GM21786 (cell line): Measurements from ENCODE around the gene JMJD1C.
"Not testable (repeated sequence)": the region's sequence is repeated elsewhere in the genome, so short reads cannot be mapped to it uniquely, and the experiment has no call there.

Experiments used
- ATAC-seq: cut with Tn5 transposase; IDR thresholded peaks from one replicate; pipeline ENCODE4 v1.9.1; 2021; ENCODE audit not compliant: unreplicated experiment

The JMJD1C gene, protein sequence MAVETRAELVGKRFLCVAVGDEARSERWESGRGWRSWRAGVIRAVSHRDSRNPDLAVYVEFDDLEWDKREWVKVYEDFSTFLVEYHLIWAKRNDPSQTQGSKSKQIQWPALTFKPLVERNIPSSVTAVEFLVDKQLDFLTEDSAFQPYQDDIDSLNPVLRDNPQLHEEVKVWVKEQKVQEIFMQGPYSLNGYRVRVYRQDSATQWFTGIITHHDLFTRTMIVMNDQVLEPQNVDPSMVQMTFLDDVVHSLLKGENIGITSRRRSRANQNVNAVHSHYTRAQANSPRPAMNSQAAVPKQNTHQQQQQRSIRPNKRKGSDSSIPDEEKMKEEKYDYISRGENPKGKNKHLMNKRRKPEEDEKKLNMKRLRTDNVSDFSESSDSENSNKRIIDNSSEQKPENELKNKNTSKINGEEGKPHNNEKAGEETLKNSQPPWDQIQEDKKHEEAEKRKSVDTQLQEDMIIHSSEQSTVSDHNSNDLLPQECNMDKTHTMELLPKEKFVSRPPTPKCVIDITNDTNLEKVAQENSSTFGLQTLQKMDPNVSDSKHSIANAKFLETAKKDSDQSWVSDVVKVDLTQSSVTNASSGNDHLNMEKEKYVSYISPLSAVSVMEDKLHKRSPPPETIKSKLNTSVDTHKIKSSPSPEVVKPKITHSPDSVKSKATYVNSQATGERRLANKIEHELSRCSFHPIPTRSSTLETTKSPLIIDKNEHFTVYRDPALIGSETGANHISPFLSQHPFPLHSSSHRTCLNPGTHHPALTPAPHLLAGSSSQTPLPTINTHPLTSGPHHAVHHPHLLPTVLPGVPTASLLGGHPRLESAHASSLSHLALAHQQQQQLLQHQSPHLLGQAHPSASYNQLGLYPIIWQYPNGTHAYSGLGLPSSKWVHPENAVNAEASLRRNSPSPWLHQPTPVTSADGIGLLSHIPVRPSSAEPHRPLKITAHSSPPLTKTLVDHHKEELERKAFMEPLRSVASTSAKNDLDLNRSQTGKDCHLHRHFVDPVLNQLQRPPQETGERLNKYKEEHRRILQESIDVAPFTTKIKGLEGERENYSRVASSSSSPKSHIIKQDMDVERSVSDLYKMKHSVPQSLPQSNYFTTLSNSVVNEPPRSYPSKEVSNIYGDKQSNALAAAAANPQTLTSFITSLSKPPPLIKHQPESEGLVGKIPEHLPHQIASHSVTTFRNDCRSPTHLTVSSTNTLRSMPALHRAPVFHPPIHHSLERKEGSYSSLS (N-terminal part only)

DNA sequence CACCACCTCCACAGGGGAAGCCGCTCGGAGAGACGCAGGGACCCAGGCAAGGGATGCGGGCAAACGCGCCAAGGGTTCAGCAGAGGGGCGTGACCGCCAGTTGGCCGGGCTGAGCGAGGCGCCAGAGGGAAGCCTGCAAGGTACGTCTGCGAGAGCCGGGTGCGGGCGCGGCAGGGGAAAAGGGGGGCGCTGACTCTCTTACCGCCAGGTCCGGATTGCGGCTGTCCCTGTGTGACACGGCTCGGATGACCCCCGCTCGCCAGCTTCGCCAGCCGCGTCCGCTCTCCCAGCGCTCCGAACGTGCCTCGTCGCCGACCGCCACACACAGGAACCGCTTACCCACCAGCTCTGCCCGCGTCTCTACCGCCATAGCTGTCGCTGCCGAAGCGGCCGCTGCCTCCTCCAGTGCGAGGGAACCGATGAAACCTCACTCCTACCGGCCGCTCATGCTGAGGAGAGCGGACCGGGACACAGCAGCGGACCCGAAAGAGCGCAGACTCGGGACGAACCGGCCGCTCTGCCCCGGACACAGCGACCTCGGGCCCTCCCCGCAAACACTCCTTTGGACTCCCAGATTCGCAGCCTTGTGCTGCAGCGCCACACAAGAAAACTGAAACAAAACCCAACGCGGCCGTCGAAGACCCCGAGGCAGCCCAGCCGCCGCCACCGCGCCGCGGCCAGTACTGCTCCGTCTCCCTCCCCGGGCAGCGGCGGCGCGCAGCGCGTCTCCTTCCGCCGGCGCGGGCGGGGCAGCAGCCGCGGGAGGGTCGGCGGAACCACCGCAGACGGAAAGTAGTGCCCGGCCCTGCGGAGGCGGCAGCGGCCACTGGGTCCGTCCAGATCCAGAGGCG, at the start of gene JMJD1C:
Gene JMJD1C, minus strand, starts transcription at position 685 of the 851 bp plus-strand sequence. Its CDS starts 315 bp downstream, at position 370.
- peak; percentile 64 for ATAC-seq

- no peak for ATAC-seq
Observed at GRCh38 chr10:63515002-63515763, 49.4 kb upstream of the JMJD1C start.

DNA sequence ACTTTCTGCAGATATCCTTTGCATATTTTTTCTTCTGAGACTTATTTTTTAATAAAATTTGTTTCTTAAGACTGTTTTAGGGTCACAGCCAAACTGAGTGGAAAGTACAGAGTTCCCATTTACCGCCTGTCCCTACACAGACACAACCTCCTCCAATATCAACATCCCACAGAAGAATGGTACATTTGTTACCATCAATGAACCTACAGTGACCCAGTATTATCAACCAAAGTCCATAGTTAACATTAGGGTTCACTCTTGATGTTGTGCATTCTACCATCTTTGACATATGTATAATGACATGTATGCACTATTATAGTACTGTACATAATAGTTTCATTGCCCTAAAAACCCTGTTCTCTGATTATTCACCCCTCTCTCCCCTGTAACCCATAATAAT, 40.8 kb upstream of the JMJD1C start:
- ATAC-seq, result no peak

- ATAC-seq, result no peak
Observed at GRCh38 chr10:63505562-63505961, 39.8 kb upstream of the JMJD1C start.

GRCh38 chr10:63504145-63504881, 38.5 kb upstream of the JMJD1C start:
- no peak for ATAC-seq

- no peak for ATAC-seq
Observed at GRCh38 chr10:63503395-63503794, 37.6 kb upstream of the JMJD1C start.

DNA sequence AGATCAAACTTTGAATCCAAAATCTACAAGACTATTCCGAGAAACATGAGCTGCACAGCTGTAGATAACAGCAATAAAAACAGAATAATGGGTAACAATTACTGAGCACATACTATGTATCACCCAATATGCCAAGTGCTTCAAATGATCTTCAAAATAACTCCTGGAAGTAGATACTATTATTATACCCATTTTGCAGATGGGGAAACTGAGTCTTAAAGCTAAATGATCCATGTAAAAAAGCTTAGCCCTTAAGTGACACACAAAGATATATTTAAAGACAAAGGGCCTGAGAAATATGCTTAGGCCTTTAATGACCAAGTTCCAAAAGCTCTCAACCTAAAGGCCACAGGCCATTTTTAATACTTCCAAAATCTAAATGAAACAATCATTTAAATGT, 37.1 kb upstream of the JMJD1C start:
- no peak for ATAC-seq

- ATAC-seq, result no peak
Observed at GRCh38 chr10:63501954-63502353, 36.2 kb upstream of the JMJD1C start.

DNA sequence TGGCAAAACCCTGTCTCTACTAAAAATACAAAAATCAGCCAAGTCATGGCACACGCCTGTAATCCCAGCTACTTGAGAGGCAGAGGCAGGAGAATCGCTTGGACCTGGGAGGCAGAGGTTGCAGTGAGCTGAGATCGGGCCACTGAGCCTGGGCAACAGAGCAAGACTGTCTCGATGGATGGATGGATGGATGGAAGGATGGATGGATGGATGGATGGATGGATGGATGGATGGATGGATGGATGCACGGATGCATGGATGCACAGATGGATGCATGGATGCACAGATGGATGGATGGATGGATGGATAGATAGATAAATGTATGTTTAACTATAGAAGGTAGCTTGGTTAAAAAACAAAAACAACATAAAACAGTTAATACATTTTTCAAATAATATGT, 34.8 kb upstream of the JMJD1C start:
- ATAC-seq, result not testable (repeated sequence)

DNA sequence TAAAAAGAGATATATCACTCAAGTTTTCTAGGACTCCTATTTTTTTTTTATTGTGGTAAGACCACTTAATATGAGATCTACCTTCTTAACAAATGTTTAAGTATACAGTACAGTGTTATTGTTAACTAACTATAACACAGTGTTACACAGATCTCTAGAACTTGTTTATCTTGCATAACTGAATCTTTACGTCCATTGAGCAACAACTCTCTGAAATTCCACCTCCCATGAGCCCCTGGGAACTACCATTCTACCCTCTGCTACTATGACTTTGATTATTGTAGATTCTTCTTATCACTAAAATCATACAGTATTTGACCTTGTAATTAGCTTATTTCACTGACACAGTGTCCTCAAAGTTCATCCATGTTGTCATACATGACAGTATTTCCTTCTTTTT, 32.9 kb upstream of the JMJD1C start:
- no peak for ATAC-seq

DNA sequence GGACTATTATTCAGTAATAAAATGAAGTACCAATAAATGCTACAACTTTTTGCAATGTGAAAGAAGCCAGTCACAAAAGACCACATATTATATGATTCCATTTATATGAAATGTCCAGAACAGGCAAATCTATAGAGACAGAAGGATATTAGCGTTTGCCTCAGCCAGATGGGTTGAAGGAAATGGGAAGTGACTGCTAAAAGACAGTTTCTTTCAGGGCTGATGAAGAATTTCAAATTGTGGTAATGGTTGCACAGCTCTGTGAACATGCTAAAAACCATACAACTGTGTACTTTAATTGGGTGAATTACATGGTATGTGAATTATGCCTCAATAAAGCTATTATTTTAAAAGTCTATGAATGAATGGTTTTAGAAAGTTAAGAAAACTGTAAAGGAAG, 31.5 kb upstream of the JMJD1C start:
- no peak for ATAC-seq

GRCh38 chr10:63496561-63496960, 30.8 kb upstream of the JMJD1C start:
- no peak for ATAC-seq

- ATAC-seq, result no peak
Observed at GRCh38 chr10:63494951-63495350, 29.2 kb upstream of the JMJD1C start.

- ATAC-seq, result no peak
Observed at GRCh38 chr10:63493004-63493403, 27.2 kb upstream of the JMJD1C start.

DNA sequence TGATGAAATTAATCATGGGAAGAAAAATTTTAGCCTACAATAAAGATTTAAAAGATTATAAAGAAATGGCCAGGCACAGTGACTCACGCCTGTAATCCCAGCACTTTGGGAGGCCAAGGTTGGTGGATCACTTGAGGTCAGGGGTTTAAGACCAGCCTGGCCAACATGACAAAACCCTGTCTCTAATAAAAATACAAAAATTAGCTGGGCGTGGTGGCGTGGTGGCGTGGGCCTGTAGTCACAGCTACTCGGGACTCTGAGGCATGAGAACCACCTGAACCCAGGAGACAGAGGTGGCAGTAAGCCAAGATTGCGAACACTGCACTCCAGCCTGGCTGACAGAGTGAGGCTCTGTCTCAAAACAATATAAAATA, 26.5 kb upstream of the JMJD1C start:
- not testable (repeated sequence) for ATAC-seq

DNA sequence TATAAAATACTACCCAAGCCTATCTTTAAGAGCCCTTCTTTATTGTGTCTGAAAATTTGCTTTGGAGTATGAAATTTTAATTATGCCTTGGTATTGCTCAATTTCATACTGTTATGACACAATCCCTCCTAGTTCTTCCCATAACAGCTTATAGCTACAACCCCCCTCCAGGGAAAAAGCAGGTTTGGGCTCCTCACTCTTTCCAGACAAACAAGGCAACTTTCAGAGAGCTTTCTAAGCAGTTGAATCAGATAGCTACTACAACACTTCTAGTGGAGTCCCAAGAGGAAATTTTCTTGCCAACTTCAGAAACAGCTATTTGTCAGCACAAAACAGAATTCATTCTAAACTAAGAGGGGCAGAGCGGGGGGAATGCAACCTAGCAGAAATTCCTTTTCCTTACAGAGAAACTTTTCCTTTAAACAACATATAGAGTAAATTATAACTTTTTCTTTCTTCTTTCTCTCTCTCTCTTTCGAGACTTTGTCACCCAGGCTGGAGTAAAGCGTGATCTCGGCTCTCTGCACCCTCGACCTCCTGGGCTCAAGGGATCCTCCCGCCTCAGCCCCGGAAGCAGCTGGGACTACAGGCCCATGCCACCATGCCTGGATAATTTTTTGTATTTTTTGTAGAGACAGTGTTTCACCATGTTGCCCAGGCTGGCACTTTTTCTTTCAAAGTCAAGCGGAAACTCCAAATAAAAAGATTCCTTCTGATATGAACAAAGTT, 26.0 kb upstream of the JMJD1C start:
- ATAC-seq, result no peak

- no peak for ATAC-seq
Observed at GRCh38 chr10:63489838-63490237, 24.1 kb upstream of the JMJD1C start.

- ATAC-seq, result no peak
Observed at GRCh38 chr10:63487990-63488389, 22.2 kb upstream of the JMJD1C start.
